Ascending aorta (tissue), 2 donors: ENCODE results near the gene RASSF6. TPM values are rescaled to one million over a fixed set of nuclear protein-coding genes. Genes with fewer than 3 reads are reported as not detected.

Experiments used
- DNase-seq, 2 donors: peaks; one replicate each; pipeline ENCODE4 v3.0.0-alpha.2; 2019; ENCODE audit warnings: low spot score in 2 of 2
- H3K27ac ChIP-seq, 2 donors: fragments of 200-600 bp; sonication (generic); one replicate each; pipeline ENCODE4 v1.5.1; 2016 to 2017; ENCODE audit warnings: mild to moderate bottlenecking in 1 of 2
- H3K27me3 ChIP-seq: fragments of 200-600 bp; sonication (generic); one replicate; pipeline ENCODE4 v1.5.1; 2017
- H3K36me3 ChIP-seq, 2 donors: fragments of 200-600 bp; sonication (generic); one replicate each; pipeline ENCODE4 v1.5.1; 2016
- H3K4me1 ChIP-seq, 2 donors: fragments of 200-600 bp; sonication (generic); one replicate each; pipeline ENCODE4 v1.5.1; 2016 to 2017; ENCODE audit warnings: mild to moderate bottlenecking in 1 of 2
- H3K4me3 ChIP-seq, 2 donors: fragments of 200-600 bp; sonication (generic); one replicate each; pipeline ENCODE4 v1.5.1; 2016 to 2017; ENCODE audit warnings: mild to moderate bottlenecking in 1 of 2
- H3K9me3 ChIP-seq, 2 donors: fragments of 200-600 bp; sonication (generic); one replicate each; pipeline ENCODE4 v1.5.1; 2016
- intact Hi-C: fragments of 100-400 bp; cut with DNase I; formaldehyde crosslinking; loops from one replicate; pipeline ENCODE4 v1.15.1; 2023
- total RNA-seq: library from RNA; depleted of rRNA; stranded (reverse); fragments of >200 nt; gene quantifications from one replicate; pipeline ENCODE4 v1.1.0, GENCODE V29; 2016
- TF ChIP-seq, protein P1 (sequence below), 3 experiments: fragments of 200-600 bp in 2 of 3; fragments of 450-650 bp in 1 of 3; sonication (generic) in 2 of 3; IDR thresholded peaks; one replicate each; pipeline ENCODE4 v1.5.1; 2016 to 2019; ENCODE audit warnings: antibody characterized with exemption in 3 of 3, mild to moderate bottlenecking in 1 of 3, moderate library complexity in 1 of 3

The RASSF6 gene
- total RNA-seq, 1 donor from 2014 or later = 1.4 TPM

DNA sequence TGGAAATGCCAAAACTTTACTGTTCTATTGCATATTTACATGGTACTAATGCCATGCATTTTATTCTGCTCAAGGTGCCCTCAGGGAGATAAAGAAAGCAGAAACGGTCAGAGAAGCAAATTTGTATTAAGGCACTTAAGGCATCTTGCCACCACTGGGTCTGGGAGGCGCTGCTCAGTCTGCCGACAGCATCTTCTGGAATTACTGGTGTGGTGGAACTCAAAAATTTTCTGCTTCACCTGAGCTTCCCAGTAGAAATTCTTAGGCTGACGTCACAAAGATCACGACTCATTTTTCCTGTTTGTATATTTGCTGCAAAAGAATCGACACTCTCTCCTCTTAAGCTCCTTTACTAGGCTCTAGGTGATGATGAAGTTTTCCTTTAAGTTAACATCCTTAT lies 3.0 kb downstream of the RASSF6 start:
- Histone ChIP-seq H3K36me3 (no peaks in the 10 kb centered on the region), H3K4me1 (no peaks in the 10 kb centered on the region), H3K9me3 (no peaks in the 10 kb centered on the region), H3K27me3 (peaks cover 3% of the 10 kb centered on the region), H3K4me3 (no peak overlapping the region), H3K27ac (no peak overlapping the region)
- intact Hi-C loops = no loop called here
- TF ChIP-seq, protein P1, sequence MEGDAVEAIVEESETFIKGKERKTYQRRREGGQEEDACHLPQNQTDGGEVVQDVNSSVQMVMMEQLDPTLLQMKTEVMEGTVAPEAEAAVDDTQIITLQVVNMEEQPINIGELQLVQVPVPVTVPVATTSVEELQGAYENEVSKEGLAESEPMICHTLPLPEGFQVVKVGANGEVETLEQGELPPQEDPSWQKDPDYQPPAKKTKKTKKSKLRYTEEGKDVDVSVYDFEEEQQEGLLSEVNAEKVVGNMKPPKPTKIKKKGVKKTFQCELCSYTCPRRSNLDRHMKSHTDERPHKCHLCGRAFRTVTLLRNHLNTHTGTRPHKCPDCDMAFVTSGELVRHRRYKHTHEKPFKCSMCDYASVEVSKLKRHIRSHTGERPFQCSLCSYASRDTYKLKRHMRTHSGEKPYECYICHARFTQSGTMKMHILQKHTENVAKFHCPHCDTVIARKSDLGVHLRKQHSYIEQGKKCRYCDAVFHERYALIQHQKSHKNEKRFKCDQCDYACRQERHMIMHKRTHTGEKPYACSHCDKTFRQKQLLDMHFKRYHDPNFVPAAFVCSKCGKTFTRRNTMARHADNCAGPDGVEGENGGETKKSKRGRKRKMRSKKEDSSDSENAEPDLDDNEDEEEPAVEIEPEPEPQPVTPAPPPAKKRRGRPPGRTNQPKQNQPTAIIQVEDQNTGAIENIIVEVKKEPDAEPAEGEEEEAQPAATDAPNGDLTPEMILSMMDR (IDR thresholded peaks at IDR 0.05) = no peak
- DNase-seq = no peak

DNA sequence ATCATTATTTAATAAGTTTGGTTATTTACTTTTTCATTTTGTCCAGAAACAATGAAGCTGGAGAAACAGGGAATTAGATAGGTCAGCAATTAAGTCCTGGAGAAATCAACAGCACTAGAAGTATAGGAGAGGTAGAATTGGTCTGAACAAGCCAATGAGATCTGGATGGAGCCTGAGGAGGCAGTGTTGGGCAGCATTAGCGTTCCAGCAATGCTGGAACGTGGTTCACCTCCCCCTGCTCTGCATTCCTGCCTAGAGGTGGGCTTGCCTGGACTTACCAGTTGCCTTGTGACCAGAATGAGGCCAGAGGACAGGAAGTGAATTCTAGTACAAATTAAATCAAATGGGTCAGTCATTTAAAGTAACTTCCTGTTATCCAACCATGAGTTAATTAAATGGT lies 4.6 kb downstream of the RASSF6 start:
- no peak overlapping the region for H3K4me3 ChIP-seq
- no peaks in the 10 kb centered on the region for H3K36me3 ChIP-seq
- no peaks in the 10 kb centered on the region for H3K9me3 ChIP-seq
- H3K4me1 ChIP-seq = no peaks in the 10 kb centered on the region
- DNase-seq = no peak
- TF ChIP-seq, protein P1 (IDR thresholded peaks at IDR 0.05) = no peak
- peaks cover 3% of the 10 kb centered on the region for H3K27me3 ChIP-seq
- H3K27ac ChIP-seq = no peak overlapping the region
- intact Hi-C loops = no loop called here

DNA sequence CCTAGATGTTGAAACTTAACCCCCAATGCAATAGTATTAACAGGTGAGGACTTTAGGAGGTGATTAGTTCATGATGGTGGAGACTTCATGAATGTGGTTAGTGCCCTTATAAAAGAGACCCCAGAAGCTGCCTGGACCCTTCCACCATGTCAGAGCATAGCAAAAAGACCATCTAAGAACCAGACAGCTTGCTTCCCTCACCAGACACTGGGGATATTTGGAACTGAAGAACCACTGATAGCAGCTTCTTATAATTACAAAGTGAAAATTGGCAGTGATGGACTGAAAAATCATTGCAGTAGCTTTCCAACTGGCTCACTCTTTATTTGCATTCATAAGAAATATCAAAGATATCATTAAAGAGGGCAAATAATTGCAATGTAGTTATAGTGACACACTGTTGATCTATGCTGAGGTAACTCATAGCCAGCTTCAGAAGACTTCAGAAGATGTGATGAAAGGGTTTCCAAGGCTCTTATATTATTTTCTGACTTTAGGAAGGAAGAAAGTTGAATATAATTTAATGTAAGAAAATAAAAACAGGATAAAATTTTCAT lies 5.8 kb downstream of the RASSF6 start:
- Histone ChIP-seq H3K4me3 (no peak overlapping the region), H3K27me3 (no peaks in the 10 kb centered on the region), H3K4me1 (no peaks in the 10 kb centered on the region), H3K27ac (no peak overlapping the region), H3K36me3 (no peaks in the 10 kb centered on the region), H3K9me3 (no peaks in the 10 kb centered on the region)
- TF ChIP-seq, protein P1 (IDR thresholded peaks at IDR 0.05) = no peak
- intact Hi-C loops = no loop called here
- DNase-seq = no peak

DNA sequence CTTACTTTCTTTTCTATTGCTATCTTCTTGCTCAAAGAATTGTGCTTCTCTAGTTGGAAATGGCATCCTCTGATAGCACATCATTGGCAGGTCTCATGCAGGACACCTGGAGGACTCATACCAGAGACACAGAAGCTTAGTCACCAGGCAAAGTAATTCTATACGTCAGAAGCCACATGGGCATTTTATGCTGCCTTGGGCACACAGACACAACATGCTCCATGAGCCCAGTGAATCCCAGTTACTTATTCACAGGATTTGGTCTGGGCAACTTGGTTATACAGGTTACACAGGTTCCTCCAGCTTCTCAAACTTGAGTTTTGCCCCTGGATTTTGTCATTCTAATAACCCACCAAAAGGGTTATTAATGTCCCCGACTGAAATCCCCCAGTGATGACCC lies 7.1 kb downstream of the RASSF6 start:
- H3K4me3 ChIP-seq = no peak overlapping the region
- no peaks in the 10 kb centered on the region for H3K4me1 ChIP-seq
- H3K36me3 ChIP-seq = no peaks in the 10 kb centered on the region
- H3K27ac ChIP-seq = no peak overlapping the region
- intact Hi-C loops = no loop called here
- TF ChIP-seq, protein P1 (IDR thresholded peaks at IDR 0.05) = no peak
- DNase-seq = no peak
- no peaks in the 10 kb centered on the region for H3K27me3 ChIP-seq
- H3K9me3 ChIP-seq = no peaks in the 10 kb centered on the region

DNA sequence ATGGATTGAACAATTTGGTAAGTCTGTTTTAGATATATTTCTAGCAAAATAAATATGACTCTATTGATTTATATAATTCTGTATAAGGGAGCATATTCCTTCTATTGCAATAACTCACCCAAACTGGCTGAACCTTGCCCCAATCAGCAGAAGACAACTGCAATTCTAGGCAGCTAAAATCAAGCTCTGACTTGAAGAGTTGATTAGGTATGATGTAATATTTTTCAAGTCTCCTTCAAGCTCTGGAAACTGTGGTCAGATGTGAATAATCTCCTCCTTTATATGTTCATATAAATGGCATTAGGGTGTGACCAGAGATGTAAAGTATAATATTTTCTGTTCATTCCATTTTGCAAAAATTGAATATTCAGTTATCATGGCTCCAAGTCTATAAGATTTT lies 8.2 kb downstream of the RASSF6 start:
- no peaks in the 10 kb centered on the region for H3K9me3 ChIP-seq
- TF ChIP-seq, protein P1 (IDR thresholded peaks at IDR 0.05) = no peak
- no peak overlapping the region for H3K4me3 ChIP-seq
- intact Hi-C loops = no loop called here
- H3K36me3 ChIP-seq = no peaks in the 10 kb centered on the region
- H3K27me3 ChIP-seq = no peaks in the 10 kb centered on the region
- H3K4me1 ChIP-seq = no peaks in the 10 kb centered on the region
- DNase-seq = no peak
- no peak overlapping the region for H3K27ac ChIP-seq

DNA sequence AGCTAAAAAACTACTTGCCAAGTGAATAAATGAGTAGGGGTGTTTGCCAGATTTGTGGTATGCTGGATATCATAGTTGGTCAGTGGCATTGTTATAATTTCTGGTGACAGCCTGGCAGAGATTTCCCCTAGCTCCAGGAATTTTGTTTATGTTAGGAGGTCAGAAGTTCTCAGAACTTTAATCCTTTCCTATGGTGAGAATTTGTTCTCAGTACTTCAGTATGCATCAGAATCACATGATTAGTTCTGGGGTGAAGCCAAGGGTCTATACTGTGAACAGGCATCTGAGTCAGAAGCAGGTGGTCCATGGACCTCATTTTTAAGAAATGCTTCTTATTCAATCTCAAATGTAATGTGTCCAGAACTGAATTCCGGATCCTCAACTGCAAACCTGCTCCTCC lies 10.5 kb downstream of the RASSF6 start:
- Histone ChIP-seq H3K27ac (no peak overlapping the region), H3K27me3 (no peaks in the 10 kb centered on the region), H3K36me3 (no peaks in the 10 kb centered on the region), H3K4me1 (no peaks in the 10 kb centered on the region), H3K9me3 (no peaks in the 10 kb centered on the region), H3K4me3 (no peak overlapping the region)
- intact Hi-C loops = no loop called here
- TF ChIP-seq, protein P1 (IDR thresholded peaks at IDR 0.05) = no peak
- DNase-seq = no peak
